Panc1 (cell line): Measurements from ENCODE around the gene ARFGAP2. TPM values are rescaled to one million over a fixed set of nuclear protein-coding genes. Genes with fewer than 3 reads are reported as not detected.

Experiments
- ATAC-seq: fragments of 200-7000 bp; cut with Tn5 transposase; 2 replicates; pipeline ENCODE4 v1.9.1; 2020; ENCODE audit warnings: mild to moderate bottlenecking, moderate library complexity
- BruUV-seq: library from RNA; stranded (reverse); fragments of 400-500 nt; replicated peaks from 2 replicates; lab custom pipeline; 2021; lab: Mats Ljungman, UMichigan
- CTCF ChIA-PET: fragments of 300-600 bp; sonication (Branson Sonifier 250); formaldehyde crosslinking; loops from one replicate; lab custom pipeline; 2022; ENCODE audit warnings: antibody characterized with exemption; lab: Charles Lee
- POLR2A ChIA-PET: fragments of 300-600 bp; sonication (Branson Sonifier 250); formaldehyde crosslinking; loops from one replicate; lab custom pipeline; 2022; ENCODE audit warnings: antibody characterized with exemption; lab: Charles Lee
- DNase-seq: peaks from one replicate; pipeline ENCODE4 v3.0.0-alpha.2; 2010; ENCODE audit warnings: low read depth, low spot score
- H3K27ac ChIP-seq: 2 replicates; pipeline ENCODE4 v1.5.1; 2011; ENCODE audit warnings: mild to moderate bottlenecking, low read length, inconsistent platforms
- H3K27me3 ChIP-seq: fragments of 200-500 bp; sonication (Bioruptor generic); 2 replicates; pipeline ENCODE4 v1.6.0; 2014; ENCODE audit warnings: low read length, inconsistent platforms; ENCODE audit not compliant: control insufficient read depth, insufficient read depth
- H3K36me3 ChIP-seq: fragments of 200-500 bp; sonication (Bioruptor generic); 2 replicates; pipeline ENCODE4 v1.5.1; 2014; ENCODE audit warnings: inconsistent platforms, mild to moderate bottlenecking, low read length, moderate library complexity; ENCODE audit not compliant: control insufficient read depth, insufficient read depth
- H3K4me1 ChIP-seq: 2 replicates; pipeline ENCODE4 v1.5.1; 2011; ENCODE audit warnings: inconsistent platforms, mild to moderate bottlenecking, low read length, moderate library complexity; ENCODE audit not compliant: control insufficient read depth, insufficient read depth
- H3K4me3 ChIP-seq, 2 experiments: 2 replicates each; pipeline ENCODE4 v1.5.1; 2011 to 2012; ENCODE audit warnings: low read depth in 2 of 2, low read length in 2 of 2, mild to moderate bottlenecking in 2 of 2, inconsistent platforms in 1 of 2, moderate library complexity in 1 of 2
- H3K9me3 ChIP-seq: fragments of 200-500 bp; sonication (Bioruptor generic); 2 replicates; pipeline ENCODE4 v1.5.1; 2014; ENCODE audit warnings: low read depth, mild to moderate bottlenecking, inconsistent platforms, low read length, moderate library complexity; ENCODE audit not compliant: control insufficient read depth, insufficient read depth
- POLR2AphosphoS5 ChIP-seq: IDR thresholded peaks from 2 replicates; pipeline ENCODE4 v1.6.1; 2012; ENCODE audit warnings: mild to moderate bottlenecking, low read depth, low read length, moderate library complexity
- SIN3A ChIP-seq: IDR thresholded peaks from 2 replicates; pipeline ENCODE4 v1.6.1; 2012; ENCODE audit warnings: low read depth, mild to moderate bottlenecking, low read length, moderate library complexity, borderline replicate concordance; ENCODE audit not compliant: insufficient read depth
- TCF7L2 ChIP-seq: IDR thresholded peaks from 2 replicates; pipeline ENCODE4 v1.6.1; 2011; ENCODE audit warnings: mild to moderate bottlenecking, low read depth, low read length, inconsistent platforms
- in situ Hi-C: cut with HindIII; loops from 2 replicates; pipeline ENCODE4 v1.10.0; 2016; ENCODE audit warnings: low sequenced_read_pairs, low pct_unique_long_range_greater_than_20kb
- intact Hi-C: fragments of 100-400 bp; cut with micrococcal nuclease; formaldehyde crosslinking; loops from one replicate; pipeline ENCODE4 v1.10.0; 2022; ENCODE audit not compliant: unreplicated experiment
- total RNA-seq: library from RNA; stranded (reverse); gene quantifications from one replicate; pipeline ENCODE4 v1.2.1, GENCODE V29; 2021; ENCODE audit not compliant: unreplicated experiment
- TF ChIP-seq, protein P1 (sequence below), 2 experiments: IDR thresholded peaks; 2 replicates each; pipeline ENCODE4 v1.6.1; 2011 to 2012; ENCODE audit warnings: low read depth in 2 of 2, control low read depth in 1 of 2, low read length in 1 of 2, mild to moderate bottlenecking in 1 of 2, moderate library complexity in 1 of 2; ENCODE audit not compliant: insufficient read depth in 1 of 2
- TF ChIP-seq, protein P2 (sequence below): fragments of 450-650 bp; IDR thresholded peaks from 2 replicates; pipeline ENCODE4 v1.5.1; 2017; ENCODE audit warnings: mild to moderate bottlenecking

The ARFGAP2 gene
- total RNA-seq, 1 experiment from 2014 or later: 61.4 TPM

DNA sequence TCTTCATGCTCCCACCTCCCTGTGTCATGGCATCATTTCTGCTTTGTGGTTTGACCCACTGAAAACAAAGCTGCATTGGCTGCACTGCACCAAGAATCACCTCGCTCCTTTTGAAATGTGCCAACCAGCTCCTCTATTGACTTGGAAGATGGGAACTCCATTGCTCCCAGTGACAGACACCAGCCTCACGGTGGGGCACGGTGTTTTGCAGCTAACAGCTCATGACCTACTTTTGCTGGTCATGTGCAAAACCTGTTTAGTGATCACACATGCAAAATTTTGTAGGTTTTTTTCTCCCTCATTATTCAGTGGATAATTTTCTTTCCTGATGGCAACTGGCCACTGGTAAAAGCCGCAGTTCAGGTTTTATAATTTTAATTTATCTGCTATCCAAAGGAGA lies 36.8 kb downstream of the ARFGAP2 start:
- ATAC-seq (no peak), DNase-seq (no peak)
- in situ Hi-C loops: no loop called here
- no peak overlapping the region for H3K4me3 ChIP-seq
- BruUV-seq: no TSS peak
- TF ChIP-seq, protein P1, sequence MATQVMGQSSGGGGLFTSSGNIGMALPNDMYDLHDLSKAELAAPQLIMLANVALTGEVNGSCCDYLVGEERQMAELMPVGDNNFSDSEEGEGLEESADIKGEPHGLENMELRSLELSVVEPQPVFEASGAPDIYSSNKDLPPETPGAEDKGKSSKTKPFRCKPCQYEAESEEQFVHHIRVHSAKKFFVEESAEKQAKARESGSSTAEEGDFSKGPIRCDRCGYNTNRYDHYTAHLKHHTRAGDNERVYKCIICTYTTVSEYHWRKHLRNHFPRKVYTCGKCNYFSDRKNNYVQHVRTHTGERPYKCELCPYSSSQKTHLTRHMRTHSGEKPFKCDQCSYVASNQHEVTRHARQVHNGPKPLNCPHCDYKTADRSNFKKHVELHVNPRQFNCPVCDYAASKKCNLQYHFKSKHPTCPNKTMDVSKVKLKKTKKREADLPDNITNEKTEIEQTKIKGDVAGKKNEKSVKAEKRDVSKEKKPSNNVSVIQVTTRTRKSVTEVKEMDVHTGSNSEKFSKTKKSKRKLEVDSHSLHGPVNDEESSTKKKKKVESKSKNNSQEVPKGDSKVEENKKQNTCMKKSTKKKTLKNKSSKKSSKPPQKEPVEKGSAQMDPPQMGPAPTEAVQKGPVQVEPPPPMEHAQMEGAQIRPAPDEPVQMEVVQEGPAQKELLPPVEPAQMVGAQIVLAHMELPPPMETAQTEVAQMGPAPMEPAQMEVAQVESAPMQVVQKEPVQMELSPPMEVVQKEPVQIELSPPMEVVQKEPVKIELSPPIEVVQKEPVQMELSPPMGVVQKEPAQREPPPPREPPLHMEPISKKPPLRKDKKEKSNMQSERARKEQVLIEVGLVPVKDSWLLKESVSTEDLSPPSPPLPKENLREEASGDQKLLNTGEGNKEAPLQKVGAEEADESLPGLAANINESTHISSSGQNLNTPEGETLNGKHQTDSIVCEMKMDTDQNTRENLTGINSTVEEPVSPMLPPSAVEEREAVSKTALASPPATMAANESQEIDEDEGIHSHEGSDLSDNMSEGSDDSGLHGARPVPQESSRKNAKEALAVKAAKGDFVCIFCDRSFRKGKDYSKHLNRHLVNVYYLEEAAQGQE (IDR thresholded peaks at IDR 0.05; ENCODE audit: insufficient read depth in 1 of 2, low read depth in 2 of 2, low read length in 1 of 2): no peak
- TF ChIP-seq POLR2AphosphoS5: no peak
- TF ChIP-seq, protein P2, sequence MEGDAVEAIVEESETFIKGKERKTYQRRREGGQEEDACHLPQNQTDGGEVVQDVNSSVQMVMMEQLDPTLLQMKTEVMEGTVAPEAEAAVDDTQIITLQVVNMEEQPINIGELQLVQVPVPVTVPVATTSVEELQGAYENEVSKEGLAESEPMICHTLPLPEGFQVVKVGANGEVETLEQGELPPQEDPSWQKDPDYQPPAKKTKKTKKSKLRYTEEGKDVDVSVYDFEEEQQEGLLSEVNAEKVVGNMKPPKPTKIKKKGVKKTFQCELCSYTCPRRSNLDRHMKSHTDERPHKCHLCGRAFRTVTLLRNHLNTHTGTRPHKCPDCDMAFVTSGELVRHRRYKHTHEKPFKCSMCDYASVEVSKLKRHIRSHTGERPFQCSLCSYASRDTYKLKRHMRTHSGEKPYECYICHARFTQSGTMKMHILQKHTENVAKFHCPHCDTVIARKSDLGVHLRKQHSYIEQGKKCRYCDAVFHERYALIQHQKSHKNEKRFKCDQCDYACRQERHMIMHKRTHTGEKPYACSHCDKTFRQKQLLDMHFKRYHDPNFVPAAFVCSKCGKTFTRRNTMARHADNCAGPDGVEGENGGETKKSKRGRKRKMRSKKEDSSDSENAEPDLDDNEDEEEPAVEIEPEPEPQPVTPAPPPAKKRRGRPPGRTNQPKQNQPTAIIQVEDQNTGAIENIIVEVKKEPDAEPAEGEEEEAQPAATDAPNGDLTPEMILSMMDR: no peak
- no peak for TF ChIP-seq SIN3A
- no peak for TF ChIP-seq TCF7L2
- no peaks in the 10 kb centered on the region for H3K9me3 ChIP-seq
- H3K4me1 ChIP-seq: no peaks in the 10 kb centered on the region
- H3K27ac ChIP-seq: no peak overlapping the region
- no peaks in the 10 kb centered on the region for H3K36me3 ChIP-seq
- ChIA-PET CTCF (no interaction called here), POLR2A (interaction anchor here (0.5 kb wide), 1 partner anchor 330 kb away, joined by 3 read pairs; no protein-coding TSS in a partner anchor)
- intact Hi-C loops: no loop called here
- H3K27me3 ChIP-seq: no peaks in the 10 kb centered on the region

DNA sequence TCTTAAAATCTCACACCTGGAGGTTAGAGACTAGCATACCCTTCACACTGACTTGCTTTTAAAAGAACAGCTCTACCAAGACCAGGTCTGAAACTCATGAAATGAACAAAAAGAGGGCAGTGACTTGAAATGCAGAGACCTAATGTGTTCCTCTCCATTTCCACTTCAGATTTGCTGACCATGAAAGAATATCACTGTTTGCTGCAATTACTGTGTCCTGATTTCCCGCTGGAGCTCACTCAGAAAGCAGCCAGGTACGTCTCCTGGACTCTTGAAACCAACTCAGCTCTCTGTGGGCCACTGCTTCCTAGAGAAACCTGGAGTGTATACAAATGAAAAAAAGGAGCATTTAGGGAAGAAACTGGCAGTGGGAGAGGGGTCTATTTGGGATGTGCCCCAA lies 39.2 kb downstream of the ARFGAP2 start:
- in situ Hi-C loops: no loop called here
- POLR2A ChIA-PET: no interaction called here

More for the DNA sequence above, 39.2 kb downstream of the ARFGAP2 start:
- Histone ChIP-seq H3K27ac (no peak overlapping the region), H3K4me1 (no peaks in the 10 kb centered on the region), H3K27me3 (no peaks in the 10 kb centered on the region), H3K36me3 (no peaks in the 10 kb centered on the region), H3K9me3 (no peaks in the 10 kb centered on the region), H3K4me3 (no peak overlapping the region)
- no peak for TF ChIP-seq POLR2AphosphoS5
- no peak for TF ChIP-seq SIN3A
- TF ChIP-seq, protein P1 (IDR thresholded peaks at IDR 0.05; ENCODE audit: insufficient read depth in 1 of 2, low read depth in 2 of 2, low read length in 1 of 2): no peak
- no peak for TF ChIP-seq TCF7L2
- TF ChIP-seq, protein P2: no peak
- intact Hi-C loops: no loop called here
- CTCF ChIA-PET: no interaction called here
- DNase-seq (no peak), ATAC-seq (no peak)
- BruUV-seq: no TSS peak
